GM12878 (cell line): ENCODE results near the gene CACNA2D1.

Source experiments
- ASH2L ChIP-seq: fragments of 300-600, 200-600 bp; sonication (generic); IDR thresholded peaks from 2 replicates; pipeline ENCODE4 v1.6.1; 2017; ENCODE audit warnings: low read depth, mild to moderate bottlenecking, borderline replicate concordance
- CTCF ChIP-seq, 3 experiments: IDR thresholded peaks in 2 of 3; conservative IDR thresholded peaks in 1 of 3; 2 replicates each; pipeline ENCODE4 v1.5.1; 2011; ENCODE audit warnings: low read depth in 3 of 3, low read length in 3 of 3, mild to moderate bottlenecking in 3 of 3, control low read depth in 2 of 3, moderate library complexity in 2 of 3, inconsistent platforms in 1 of 3, mixed read lengths in 1 of 3; ENCODE audit not compliant: control insufficient read depth in 2 of 3, insufficient read depth in 1 of 3; ENCODE audit errors: extremely low read depth in 1 of 3
- HDAC2 ChIP-seq: fragments of 200-600 bp; sonication (generic); IDR thresholded peaks from 2 replicates; pipeline ENCODE4 v1.6.1; 2017
- NR2C2 ChIP-seq: IDR thresholded peaks from 2 replicates; pipeline ENCODE4 v1.6.1; 2011; ENCODE audit warnings: borderline replicate concordance, low read depth; ENCODE audit not compliant: control insufficient read depth, insufficient read length
- POLR2A ChIP-seq: IDR thresholded peaks from 2 replicates; pipeline ENCODE4 v1.6.1; 2011; ENCODE audit warnings: low read depth, mild to moderate bottlenecking, low read length
- YY1 ChIP-seq: IDR thresholded peaks from 2 replicates; pipeline ENCODE4 v1.6.1; 2011; ENCODE audit warnings: low read depth, mild to moderate bottlenecking, low read length
- ZNF622 ChIP-seq: fragments of 450-650 bp; IDR thresholded peaks from 2 replicates; pipeline ENCODE4 v1.6.1; 2017; ENCODE audit warnings: mild to moderate bottlenecking, inconsistent platforms
- ZSCAN29 ChIP-seq: fragments of 450-650 bp; IDR thresholded peaks from 2 replicates; pipeline ENCODE4 v1.6.1; 2017; ENCODE audit warnings: mild to moderate bottlenecking, moderate library complexity
- ZZZ3 ChIP-seq: IDR thresholded peaks from 2 replicates; pipeline ENCODE4 v1.6.1; 2011; ENCODE audit warnings: low read depth; ENCODE audit not compliant: control insufficient read depth, insufficient read length
- TF ChIP-seq, protein P1 (sequence below): IDR thresholded peaks from 2 replicates; pipeline ENCODE4 v1.6.1; 2011; ENCODE audit warnings: mild to moderate bottlenecking, low read depth, low read length, moderate library complexity; ENCODE audit not compliant: insufficient replicate concordance

GRCh38 chr7:82194016-82194643 is 249.4 kb downstream of the CACNA2D1 start:
- TF ChIP-seq HDAC2 (no peak), YY1 (no peak), POLR2A (no peak), ZZZ3 (no peak), NR2C2 (no peak), CTCF (IDR thresholded peaks at IDR 0.05 in 2 of 3, conservative IDR thresholded peaks at IDR 0.05 in 1 of 3; ENCODE audit: control insufficient read depth in 2 of 3, extremely low read depth in 1 of 3, insufficient read depth in 1 of 3, low read depth in 3 of 3, low read length in 3 of 3) (no peak), ZSCAN29 (no peak), ZNF622 (no peak), ASH2L (no peak)
- TF ChIP-seq, protein P1, sequence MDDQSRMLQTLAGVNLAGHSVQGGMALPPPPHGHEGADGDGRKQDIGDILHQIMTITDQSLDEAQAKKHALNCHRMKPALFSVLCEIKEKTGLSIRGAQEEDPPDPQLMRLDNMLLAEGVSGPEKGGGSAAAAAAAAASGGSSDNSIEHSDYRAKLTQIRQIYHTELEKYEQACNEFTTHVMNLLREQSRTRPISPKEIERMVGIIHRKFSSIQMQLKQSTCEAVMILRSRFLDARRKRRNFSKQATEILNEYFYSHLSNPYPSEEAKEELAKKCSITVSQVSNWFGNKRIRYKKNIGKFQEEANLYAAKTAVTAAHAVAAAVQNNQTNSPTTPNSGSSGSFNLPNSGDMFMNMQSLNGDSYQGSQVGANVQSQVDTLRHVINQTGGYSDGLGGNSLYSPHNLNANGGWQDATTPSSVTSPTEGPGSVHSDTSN = no peak
